Endothelial cell of umbilical vein (primary cell): ENCODE data around the gene CCDC188.

Experiments used
- CTCF ChIP-seq, 2 donors: IDR thresholded peaks; 1 replicate in 1 of 2; 2 replicates in 1 of 2; pipeline ENCODE4 v1.5.1; 2011; ENCODE audit warnings: low read length in 2 of 2, mild to moderate bottlenecking in 2 of 2, moderate library complexity in 2 of 2, control low read depth in 1 of 2, inconsistent platforms in 1 of 2, low read depth in 1 of 2; ENCODE audit not compliant: insufficient read depth in 1 of 2; ENCODE audit errors: extremely low read depth in 1 of 2
- EZH2 ChIP-seq: IDR thresholded peaks from 2 replicates; pipeline ENCODE4 v1.6.1; 2012; ENCODE audit warnings: borderline replicate concordance, low read depth, mild to moderate bottlenecking, moderate library complexity, low read length, inconsistent platforms; ENCODE audit not compliant: severe bottlenecking
- POLR2A ChIP-seq: IDR thresholded peaks from 2 replicates; pipeline ENCODE4 v1.6.1; 2012; ENCODE audit warnings: low read depth, mild to moderate bottlenecking, control low read depth, low read length

- no peak for TF ChIP-seq POLR2A
- TF ChIP-seq CTCF (IDR thresholded peaks at IDR 0.05; ENCODE audit: extremely low read depth in 1 of 2, insufficient read depth in 1 of 2, low read depth in 1 of 2, low read length in 2 of 2): peak in 1 of 2 donors; percentile 33
- TF ChIP-seq EZH2: no peak
Observed at GRCh38 chr22:20186183-20186870, 35.5 kb upstream of the CCDC188 start.
